WTC11 (cell line): Measurements from ENCODE around the gene ISM1. TPM values are rescaled to one million over a fixed set of nuclear protein-coding genes. Genes with fewer than 3 reads are reported as not detected.

Experiments
- ATAC-seq: fragments of 200-7000 bp; cut with Tn5 transposase; 2 replicates; pipeline ENCODE4 v1.10.0; 2021; ENCODE audit warnings: mild to moderate bottlenecking, moderate library complexity
- CTCF ChIA-PET: fragments of 300-600 bp; sonication (Branson Sonifier 250); formaldehyde crosslinking; loops from one replicate; lab custom pipeline; 2021; ENCODE audit warnings: antibody characterized with exemption; lab: Charles Lee
- POLR2A ChIA-PET: fragments of 350-600 bp; sonication (Branson Sonifier 250); formaldehyde crosslinking; loops from one replicate; lab custom pipeline; 2021; ENCODE audit warnings: antibody characterized with exemption; lab: Charles Lee
- DNase-seq: peaks from one replicate; pipeline ENCODE4 v3.0.0; 2021; ENCODE audit warnings: low spot score
- H3K27ac Mint-ChIP-seq: 2 replicates; pipeline ENCODE4 v1.8.0; 2021; ENCODE audit warnings: mixed read lengths
- H3K27me3 Mint-ChIP-seq: 2 replicates; pipeline ENCODE4 v1.8.0; 2021; ENCODE audit warnings: low read depth, mild to moderate bottlenecking, moderate library complexity, mixed read lengths
- H3K36me3 Mint-ChIP-seq: 2 replicates; pipeline ENCODE4 v1.8.0; 2021; ENCODE audit warnings: mixed read lengths
- H3K4me1 Mint-ChIP-seq: 2 replicates; pipeline ENCODE4 v1.8.0; 2022; ENCODE audit warnings: mixed read lengths
- H3K4me3 Mint-ChIP-seq: 2 replicates; pipeline ENCODE4 v1.8.0; 2021; ENCODE audit warnings: mild to moderate bottlenecking, moderate library complexity, mixed read lengths
- H3K9me3 Mint-ChIP-seq: 2 replicates; pipeline ENCODE4 v1.8.0; 2021; ENCODE audit warnings: mixed read lengths
- ETV6 ChIP-seq: sonication (generic); formaldehyde crosslinking; IDR thresholded peaks from 2 replicates; pipeline ENCODE4 v1.8.1; 2022; ENCODE audit warnings: mild to moderate bottlenecking, missing genetic modification reagents
- FOXJ3 ChIP-seq: sonication (generic); formaldehyde crosslinking; IDR thresholded peaks from 2 replicates; pipeline ENCODE4 v1.9.0; 2021; ENCODE audit warnings: missing genetic modification reagents, mild to moderate bottlenecking, borderline replicate concordance
- FOXK1 ChIP-seq: sonication (generic); formaldehyde crosslinking; IDR thresholded peaks from 2 replicates; pipeline ENCODE4 v1.8.0; 2022; ENCODE audit warnings: mild to moderate bottlenecking, moderate library complexity, missing genetic modification reagents
- GTF2I ChIP-seq: fragments of 250-450 bp; sonication (Bioruptor Pico); conservative IDR thresholded peaks from 2 replicates; pipeline ENCODE4 v1.4.0; 2021; ENCODE audit warnings: mild to moderate bottlenecking
- HMGA2 ChIP-seq: fragments of 250-450 bp; sonication (Bioruptor Pico); IDR thresholded peaks from 2 replicates; pipeline ENCODE4 v1.4.0; 2021; ENCODE audit warnings: mild to moderate bottlenecking, moderate library complexity
- IRF2 ChIP-seq: sonication (generic); formaldehyde crosslinking; IDR thresholded peaks from 2 replicates; pipeline ENCODE4 v1.8.0; 2022; ENCODE audit warnings: low read depth, missing genetic modification reagents, borderline replicate concordance
- RELA ChIP-seq: sonication (generic); formaldehyde crosslinking; IDR thresholded peaks from 2 replicates; pipeline ENCODE4 v1.8.1; 2022; ENCODE audit warnings: missing genetic modification reagents, mild to moderate bottlenecking, borderline replicate concordance
- SMAD4 ChIP-seq: sonication (generic); formaldehyde crosslinking; IDR thresholded peaks from 2 replicates; pipeline ENCODE4 v1.8.0; 2022; ENCODE audit warnings: mild to moderate bottlenecking, missing genetic modification reagents
- TCF7 ChIP-seq: sonication (generic); formaldehyde crosslinking; IDR thresholded peaks from 2 replicates; pipeline ENCODE4 v1.8.0; 2022; ENCODE audit warnings: mild to moderate bottlenecking, low read depth, missing genetic modification reagents, moderate library complexity
- TEAD4 ChIP-seq: sonication (generic); formaldehyde crosslinking; IDR thresholded peaks from 2 replicates; pipeline ENCODE4 v1.8.0; 2022; ENCODE audit warnings: mild to moderate bottlenecking, missing genetic modification reagents
- ZBTB21 ChIP-seq: sonication (generic); formaldehyde crosslinking; IDR thresholded peaks from 2 replicates; pipeline ENCODE4 v1.8.1; 2023; ENCODE audit warnings: mild to moderate bottlenecking, missing genetic modification reagents, borderline replicate concordance
- ZNF121 ChIP-seq: sonication (generic); formaldehyde crosslinking; IDR thresholded peaks from 2 replicates; pipeline ENCODE4 v1.8.0; 2023; ENCODE audit warnings: missing genetic modification reagents
- ZNF219 ChIP-seq: sonication (generic); formaldehyde crosslinking; IDR thresholded peaks from 2 replicates; pipeline ENCODE4 v1.8.0; 2023; ENCODE audit warnings: missing genetic modification reagents, mild to moderate bottlenecking, borderline replicate concordance
- ZNF232 ChIP-seq: sonication (generic); formaldehyde crosslinking; IDR thresholded peaks from 2 replicates; pipeline ENCODE4 v1.8.0; 2022; ENCODE audit warnings: mild to moderate bottlenecking, missing genetic modification reagents
- ZNF396 ChIP-seq: fragments of 250-450 bp; sonication (Bioruptor Pico); IDR thresholded peaks from 2 replicates; pipeline ENCODE4 v1.8.0; 2021; ENCODE audit warnings: mild to moderate bottlenecking, moderate library complexity, borderline replicate concordance
- ZNF416 ChIP-seq: fragments of 250-450 bp; sonication (Bioruptor Pico); IDR thresholded peaks from 2 replicates; pipeline ENCODE4 v1.9.0; 2021; ENCODE audit warnings: mild to moderate bottlenecking, inconsistent platforms
- ZNF423 ChIP-seq: fragments of 250-450 bp; sonication (Bioruptor Pico); IDR thresholded peaks from 2 replicates; pipeline ENCODE4 v2.1.2; 2022; ENCODE audit warnings: mild to moderate bottlenecking, moderate library complexity
- total RNA-seq: library from RNA; stranded (reverse); gene quantifications from 3 replicates; pipeline ENCODE4 v1.2.3, GENCODE V29; 2021
- TF ChIP-seq, protein P1 (sequence below): sonication (generic); formaldehyde crosslinking; conservative IDR thresholded peaks from 2 replicates; pipeline ENCODE4 v1.8.1; 2023; ENCODE audit warnings: mild to moderate bottlenecking, low read depth, missing genetic modification reagents, moderate library complexity
- TF ChIP-seq, protein P2 (sequence below): fragments of 250-450 bp; sonication (Bioruptor Pico); IDR thresholded peaks from 2 replicates; pipeline ENCODE4 v1.9.0; 2021; ENCODE audit warnings: moderate library complexity, mild to moderate bottlenecking, inconsistent platforms, borderline replicate concordance
- TF ChIP-seq, protein P3 (sequence below): sonication (generic); formaldehyde crosslinking; IDR thresholded peaks from 2 replicates; pipeline ENCODE4 v1.8.1; 2023; ENCODE audit warnings: mild to moderate bottlenecking, missing genetic modification reagents, moderate library complexity
- TF ChIP-seq, protein P4 (sequence below): sonication (generic); formaldehyde crosslinking; IDR thresholded peaks from 2 replicates; pipeline ENCODE4 v1.8.1; 2023; ENCODE audit warnings: mild to moderate bottlenecking, missing genetic modification reagents
- TF ChIP-seq, protein P5 (sequence below): sonication (generic); formaldehyde crosslinking; IDR thresholded peaks from 2 replicates; pipeline ENCODE4 v1.8.1; 2023; ENCODE audit warnings: mild to moderate bottlenecking, moderate library complexity, missing genetic modification reagents

ISM1 gene
- total RNA-seq, 1 experiment from 2014 or later: 0.52 TPM

DNA sequence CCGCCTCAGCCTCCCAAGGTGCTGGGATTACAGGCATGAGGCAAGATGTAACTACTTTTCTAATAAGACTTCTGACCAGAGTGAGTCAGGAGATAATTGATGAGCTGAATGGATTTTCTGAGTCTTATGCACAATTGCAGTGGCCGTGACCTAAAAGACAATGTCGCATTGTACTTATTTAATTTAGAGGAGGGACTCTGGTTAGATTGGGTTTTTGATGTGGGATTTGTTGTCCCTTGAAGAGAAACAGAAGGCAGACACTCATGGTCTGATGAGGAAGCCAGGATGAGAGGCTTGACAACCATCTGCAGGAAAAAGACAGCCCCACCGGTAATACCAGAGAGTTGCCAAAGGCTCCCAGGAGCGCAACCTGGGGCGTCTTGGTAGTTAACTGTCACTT lies 68.0 kb downstream of the ISM1 start (continued):
- TF ChIP-seq ZNF416 (CRISPR knock-in tag): no peak
- no peak for TF ChIP-seq TCF7 (CRISPR knock-in tag)
- TF ChIP-seq, protein P1, sequence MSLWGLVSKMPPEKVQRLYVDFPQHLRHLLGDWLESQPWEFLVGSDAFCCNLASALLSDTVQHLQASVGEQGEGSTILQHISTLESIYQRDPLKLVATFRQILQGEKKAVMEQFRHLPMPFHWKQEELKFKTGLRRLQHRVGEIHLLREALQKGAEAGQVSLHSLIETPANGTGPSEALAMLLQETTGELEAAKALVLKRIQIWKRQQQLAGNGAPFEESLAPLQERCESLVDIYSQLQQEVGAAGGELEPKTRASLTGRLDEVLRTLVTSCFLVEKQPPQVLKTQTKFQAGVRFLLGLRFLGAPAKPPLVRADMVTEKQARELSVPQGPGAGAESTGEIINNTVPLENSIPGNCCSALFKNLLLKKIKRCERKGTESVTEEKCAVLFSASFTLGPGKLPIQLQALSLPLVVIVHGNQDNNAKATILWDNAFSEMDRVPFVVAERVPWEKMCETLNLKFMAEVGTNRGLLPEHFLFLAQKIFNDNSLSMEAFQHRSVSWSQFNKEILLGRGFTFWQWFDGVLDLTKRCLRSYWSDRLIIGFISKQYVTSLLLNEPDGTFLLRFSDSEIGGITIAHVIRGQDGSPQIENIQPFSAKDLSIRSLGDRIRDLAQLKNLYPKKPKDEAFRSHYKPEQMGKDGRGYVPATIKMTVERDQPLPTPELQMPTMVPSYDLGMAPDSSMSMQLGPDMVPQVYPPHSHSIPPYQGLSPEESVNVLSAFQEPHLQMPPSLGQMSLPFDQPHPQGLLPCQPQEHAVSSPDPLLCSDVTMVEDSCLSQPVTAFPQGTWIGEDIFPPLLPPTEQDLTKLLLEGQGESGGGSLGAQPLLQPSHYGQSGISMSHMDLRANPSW (CRISPR knock-in tag): no peak
- no peak for TF ChIP-seq HMGA2

DNA sequence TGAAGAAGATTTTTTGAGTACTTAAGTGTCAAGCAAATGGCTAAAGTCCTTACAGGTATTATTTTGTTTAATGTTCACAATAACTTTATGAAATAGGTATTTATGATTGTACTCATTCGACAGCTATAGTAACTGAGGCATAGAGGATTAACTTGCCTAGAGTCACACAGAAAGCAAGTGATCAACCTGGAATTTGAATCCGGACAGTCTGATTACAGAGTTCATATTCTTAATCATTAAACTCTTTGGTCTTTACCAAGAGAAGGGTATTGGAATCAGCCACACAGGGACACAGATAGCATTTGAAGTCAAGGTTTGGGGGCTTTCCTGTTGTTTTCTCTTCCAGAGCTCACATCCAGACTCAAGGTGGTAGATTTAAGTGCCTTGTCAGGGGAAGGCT lies 69.7 kb downstream of the ISM1 start:
- POLR2A ChIA-PET: no interaction called here
- ATAC-seq: no peak

DNA sequence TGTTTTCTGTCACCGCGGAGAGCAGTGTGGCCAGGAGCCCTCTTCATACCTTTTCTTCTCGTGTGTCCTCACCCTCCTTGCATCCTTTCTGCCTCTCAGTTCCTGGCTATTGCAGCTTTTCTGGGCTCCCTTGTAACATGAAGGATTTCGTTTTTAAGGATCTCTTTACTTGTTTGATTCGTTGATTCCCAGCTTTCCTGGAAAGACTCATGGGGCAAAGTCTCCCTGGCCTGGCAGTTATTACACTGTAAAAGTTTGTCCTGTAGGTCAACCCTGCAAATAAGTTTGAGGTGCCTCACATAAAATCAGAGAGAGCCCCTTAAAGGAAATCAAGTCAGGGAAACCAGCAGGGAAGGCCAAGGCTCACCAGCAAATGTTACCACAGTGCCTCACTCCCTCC lies 70.1 kb downstream of the ISM1 start:
- POLR2A ChIA-PET: no interaction called here
- TF ChIP-seq, protein P2, sequence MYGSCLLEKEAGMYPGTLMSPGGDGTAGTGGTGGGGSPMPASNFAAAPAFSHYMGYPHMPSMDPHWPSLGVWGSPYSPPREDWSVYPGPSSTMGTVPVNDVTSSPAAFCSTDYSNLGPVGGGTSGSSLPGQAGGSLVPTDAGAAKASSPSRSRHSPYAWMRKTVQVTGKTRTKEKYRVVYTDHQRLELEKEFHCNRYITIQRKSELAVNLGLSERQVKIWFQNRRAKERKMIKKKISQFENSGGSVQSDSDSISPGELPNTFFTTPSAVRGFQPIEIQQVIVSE (CRISPR knock-in tag): no peak
- TF ChIP-seq RELA: no peak
- TF ChIP-seq, protein P3, sequence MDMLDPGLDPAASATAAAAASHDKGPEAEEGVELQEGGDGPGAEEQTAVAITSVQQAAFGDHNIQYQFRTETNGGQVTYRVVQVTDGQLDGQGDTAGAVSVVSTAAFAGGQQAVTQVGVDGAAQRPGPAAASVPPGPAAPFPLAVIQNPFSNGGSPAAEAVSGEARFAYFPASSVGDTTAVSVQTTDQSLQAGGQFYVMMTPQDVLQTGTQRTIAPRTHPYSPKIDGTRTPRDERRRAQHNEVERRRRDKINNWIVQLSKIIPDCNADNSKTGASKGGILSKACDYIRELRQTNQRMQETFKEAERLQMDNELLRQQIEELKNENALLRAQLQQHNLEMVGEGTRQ (CRISPR knock-in tag): no peak
- TF ChIP-seq FOXK1 (CRISPR knock-in tag): no peak
- no peak for TF ChIP-seq ZNF423
- TF ChIP-seq, protein P4, sequence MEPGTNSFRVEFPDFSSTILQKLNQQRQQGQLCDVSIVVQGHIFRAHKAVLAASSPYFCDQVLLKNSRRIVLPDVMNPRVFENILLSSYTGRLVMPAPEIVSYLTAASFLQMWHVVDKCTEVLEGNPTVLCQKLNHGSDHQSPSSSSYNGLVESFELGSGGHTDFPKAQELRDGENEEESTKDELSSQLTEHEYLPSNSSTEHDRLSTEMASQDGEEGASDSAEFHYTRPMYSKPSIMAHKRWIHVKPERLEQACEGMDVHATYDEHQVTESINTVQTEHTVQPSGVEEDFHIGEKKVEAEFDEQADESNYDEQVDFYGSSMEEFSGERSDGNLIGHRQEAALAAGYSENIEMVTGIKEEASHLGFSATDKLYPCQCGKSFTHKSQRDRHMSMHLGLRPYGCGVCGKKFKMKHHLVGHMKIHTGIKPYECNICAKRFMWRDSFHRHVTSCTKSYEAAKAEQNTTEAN (CRISPR knock-in tag): no peak
- no peak for TF ChIP-seq ETV6
- no peak for TF ChIP-seq SMAD4 (CRISPR knock-in tag)
- TF ChIP-seq ZNF121 (CRISPR knock-in tag): no peak
- no peak for TF ChIP-seq ZNF232 (CRISPR knock-in tag)
- no peak for TF ChIP-seq IRF2 (CRISPR knock-in tag)
- H3K4me3 Mint-ChIP-seq: no peak overlapping the region
- DNase-seq: no peak
- no peaks in the 10 kb centered on the region for H3K36me3 Mint-ChIP-seq
- CTCF ChIA-PET: interaction anchor here (1.3 kb wide), 1 partner anchor 11 kb away, joined by 7 read pairs; no protein-coding TSS in a partner anchor
- no peaks in the 10 kb centered on the region for H3K27me3 Mint-ChIP-seq
- ATAC-seq: no peak
- H3K9me3 Mint-ChIP-seq: peaks cover 4% of the 10 kb centered on the region
- peaks cover 4% of the 10 kb centered on the region; the same call in 1 of the 2 replicates for H3K4me1 Mint-ChIP-seq
- H3K27ac Mint-ChIP-seq: no peak overlapping the region; the same call in 1 of the 2 replicates

More for the DNA sequence above, 69.7 kb downstream of the ISM1 start:
- peaks cover 4% of the 10 kb centered on the region; the same call in 1 of the 2 replicates for H3K4me1 Mint-ChIP-seq
- peaks cover 4% of the 10 kb centered on the region for H3K9me3 Mint-ChIP-seq
- TF ChIP-seq IRF2 (CRISPR knock-in tag) (no peak), ZBTB21 (CRISPR knock-in tag) (no peak), TEAD4 (CRISPR knock-in tag) (no peak), ETV6 (no peak), ZNF219 (CRISPR knock-in tag) (no peak), HMGA2 (no peak), FOXJ3 (CRISPR knock-in tag) (no peak), RELA (no peak), GTF2I (no peak), ZNF396 (CRISPR knock-in tag) (no peak)
- TF ChIP-seq, protein P5, sequence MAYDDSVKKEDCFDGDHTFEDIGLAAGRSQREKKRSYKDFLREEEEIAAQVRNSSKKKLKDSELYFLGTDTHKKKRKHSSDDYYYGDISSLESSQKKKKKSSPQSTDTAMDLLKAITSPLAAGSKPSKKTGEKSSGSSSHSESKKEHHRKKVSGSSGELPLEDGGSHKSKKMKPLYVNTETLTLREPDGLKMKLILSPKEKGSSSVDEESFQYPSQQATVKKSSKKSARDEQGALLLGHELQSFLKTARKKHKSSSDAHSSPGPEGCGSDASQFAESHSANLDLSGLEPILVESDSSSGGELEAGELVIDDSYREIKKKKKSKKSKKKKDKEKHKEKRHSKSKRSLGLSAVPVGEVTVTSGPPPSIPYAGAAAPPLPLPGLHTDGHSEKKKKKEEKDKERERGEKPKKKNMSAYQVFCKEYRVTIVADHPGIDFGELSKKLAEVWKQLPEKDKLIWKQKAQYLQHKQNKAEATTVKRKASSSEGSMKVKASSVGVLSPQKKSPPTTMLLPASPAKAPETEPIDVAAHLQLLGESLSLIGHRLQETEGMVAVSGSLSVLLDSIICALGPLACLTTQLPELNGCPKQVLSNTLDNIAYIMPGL (CRISPR knock-in tag): no peak
- TF ChIP-seq, all 79 proteins: peak for 0
- CTCF ChIA-PET: interaction anchor here (1.3 kb wide), 1 partner anchor 11 kb away, joined by 7 read pairs; no protein-coding TSS in a partner anchor
- Mint-ChIP-seq H3K27ac (no peak overlapping the region), H3K27me3 (no peaks in the 10 kb centered on the region), H3K36me3 (no peaks in the 10 kb centered on the region), H3K4me3 (no peak overlapping the region)
- no peak for DNase-seq
